Natural killer cell (primary cell): Measurements from ENCODE around the gene ENTR1. TPM values are rescaled to one million over a fixed set of nuclear protein-coding genes. Genes with fewer than 3 reads are reported as not detected.
A peak's percentile ranks its signal among the peaks of the same experiment; 100 is the strongest.

ENCODE experiments used
- ATAC-seq, 3 donors: fragments of 150-1000 bp in 2 of 3; fragments of 200-7000 bp in 1 of 3; cut with Tn5 transposase; 1 replicate in 1 of 3; 2 replicates in 2 of 3; pipeline ENCODE4 v1.10.0; 2021; ENCODE audit warnings: mild to moderate bottlenecking in 2 of 3, moderate library complexity in 2 of 3
- DNase-seq, 2 donors: peaks; one replicate each; pipeline versions ENCODE4 v3.0.0 to v3.0.0-alpha.2; 2013 to 2021; ENCODE audit warnings: mixed read lengths in 1 of 2
- H3K27ac ChIP-seq: one replicate; pipeline ENCODE4 v1.5.1; 2013; ENCODE audit warnings: mild to moderate bottlenecking, low read length
- H3K27me3 ChIP-seq: one replicate; pipeline ENCODE4 v1.6.1; 2013; ENCODE audit warnings: low read length; ENCODE audit not compliant: control insufficient read depth, insufficient read depth
- H3K36me3 ChIP-seq: one replicate; pipeline ENCODE4 v1.6.1; 2013; ENCODE audit warnings: low read length; ENCODE audit not compliant: control insufficient read depth, insufficient read depth
- H3K4me1 ChIP-seq: one replicate; pipeline ENCODE4 v1.6.1; 2013; ENCODE audit warnings: low read length; ENCODE audit not compliant: control insufficient read depth, insufficient read depth
- H3K4me3 ChIP-seq: one replicate; pipeline ENCODE4 v1.5.1; 2013; ENCODE audit warnings: low read length
- H3K9me3 ChIP-seq: one replicate; pipeline ENCODE4 v1.6.1; 2013; ENCODE audit warnings: low read length; ENCODE audit not compliant: control insufficient read depth, insufficient read depth
- H3K27ac Mint-ChIP-seq, 2 donors: one replicate each; pipeline ENCODE4 v1.8.0; 2022; ENCODE audit warnings: mild to moderate bottlenecking in 2 of 2, mixed read lengths in 2 of 2, moderate library complexity in 1 of 2
- H3K27me3 Mint-ChIP-seq, 2 donors: one replicate each; pipeline ENCODE4 v1.8.0; 2022; ENCODE audit warnings: low read depth in 2 of 2, mixed read lengths in 2 of 2
- H3K36me3 Mint-ChIP-seq: one replicate; pipeline ENCODE4 v1.8.0; 2022; ENCODE audit warnings: mixed read lengths
- H3K4me1 Mint-ChIP-seq, 2 donors: one replicate each; pipeline ENCODE4 v1.8.0; 2022; ENCODE audit warnings: mixed read lengths in 2 of 2
- H3K4me3 Mint-ChIP-seq: one replicate; pipeline ENCODE4 v1.8.0; 2022; ENCODE audit warnings: mild to moderate bottlenecking, moderate library complexity, mixed read lengths
- H3K9me3 Mint-ChIP-seq, 2 donors: one replicate each; pipeline ENCODE4 v1.8.0; 2022; ENCODE audit warnings: mixed read lengths in 2 of 2
- CTCF ChIP-seq: fragments of 200-600 bp; IDR thresholded peaks from one replicate; pipeline ENCODE4 v1.8.0; 2022; ENCODE audit warnings: antibody characterized with exemption
- WGBS: methylation state at CpG from one replicate; pipeline ENCODE4 v1.1.7; 2013; ENCODE audit warnings: missing lambda C conversion rate; ENCODE audit not compliant: insufficient coverage; 5-methylcytosine and 5-hydroxymethylcytosine counted together
- intact Hi-C: fragments of 100-400 bp; cut with micrococcal nuclease; formaldehyde crosslinking; loops from one replicate; pipeline ENCODE4 v1.14.2; 2022
- total RNA-seq, 4 donors: library from RNA; stranded (reverse); fragments of 120-200 nt in 1 of 4; gene quantifications; one replicate each; pipeline versions ENCODE4 v1.2.3 to v1.2.4, GENCODE V29; 2013 to 2022

ENTR1 gene
- total RNA-seq, 3 donors from 2014 or later (not counting 1 experiment from before 2014, with no cell fraction given): 38.7 to 62.3 (median 41.6) TPM

GRCh38 chr9:136456258-136456657 lies 45.8 kb upstream of the ENTR1 start:
- no peak for ATAC-seq
- H3K36me3 Mint-ChIP-seq: no peaks in the 10 kb centered on the region
- H3K27me3 Mint-ChIP-seq: no peaks in the 10 kb centered on the region
- no peaks in the 10 kb centered on the region for H3K9me3 ChIP-seq
- intact Hi-C loops: no loop called here
- WGBS: 92% methylated on average over 9 of the region's 9 CpGs
- H3K9me3 Mint-ChIP-seq: no peaks in the 10 kb centered on the region
- H3K27me3 ChIP-seq: no peaks in the 10 kb centered on the region
- no peaks in the 10 kb centered on the region for H3K4me1 ChIP-seq
- no peak overlapping the region for H3K4me3 Mint-ChIP-seq
- H3K27ac Mint-ChIP-seq: no peak overlapping the region
- TF ChIP-seq CTCF: no peak
- H3K4me1 Mint-ChIP-seq: no peaks in the 10 kb centered on the region
- H3K36me3 ChIP-seq: peaks cover 81% of the 10 kb centered on the region
- no peak overlapping the region for H3K4me3 ChIP-seq
- DNase-seq: no peak
- no peak overlapping the region for H3K27ac ChIP-seq

- Mint-ChIP-seq H3K4me1 (no peaks in the 10 kb centered on the region), H3K27me3 (no peaks in the 10 kb centered on the region), H3K36me3 (no peaks in the 10 kb centered on the region), H3K9me3 (no peaks in the 10 kb centered on the region), H3K4me3 (no peak overlapping the region), H3K27ac (no peak overlapping the region)
- no peaks in the 10 kb centered on the region for H3K4me1 ChIP-seq
- 95% methylated on average over 43 of the region's 43 CpGs for WGBS
- no peak overlapping the region for H3K4me3 ChIP-seq
- no peaks in the 10 kb centered on the region for H3K27me3 ChIP-seq
- ATAC-seq: peak in 2 of 3 donors; percentile 17 to 23
- no peak for TF ChIP-seq CTCF
- no peaks in the 10 kb centered on the region for H3K9me3 ChIP-seq
- H3K27ac ChIP-seq: no peak overlapping the region
- DNase-seq: no peak
- peaks cover 82% of the 10 kb centered on the region for H3K36me3 ChIP-seq
- intact Hi-C loops: no loop called here
Measured at GRCh38 chr9:136455043-136456002, 44.9 kb upstream of the ENTR1 start.

GRCh38 chr9:136454026-136454796 lies 43.8 kb upstream of the ENTR1 start:
- no peak overlapping the region for H3K4me3 ChIP-seq
- no peak for ATAC-seq
- Mint-ChIP-seq H3K27ac (no peak overlapping the region), H3K9me3 (no peaks in the 10 kb centered on the region), H3K27me3 (no peaks in the 10 kb centered on the region), H3K4me1 (no peaks in the 10 kb centered on the region), H3K36me3 (no peaks in the 10 kb centered on the region), H3K4me3 (no peak overlapping the region)
- 94% methylated on average over 25 of the region's 25 CpGs for WGBS
- intact Hi-C loops: no loop called here
- TF ChIP-seq CTCF: no peak
- H3K27me3 ChIP-seq: no peaks in the 10 kb centered on the region
- no peak for DNase-seq
- no peaks in the 10 kb centered on the region for H3K4me1 ChIP-seq
- no peaks in the 10 kb centered on the region for H3K9me3 ChIP-seq
- peaks cover 82% of the 10 kb centered on the region for H3K36me3 ChIP-seq
- no peak overlapping the region for H3K27ac ChIP-seq
